ENCODE data around the gene ECHS1. TPM values are rescaled to one million over a fixed set of nuclear protein-coding genes. Genes with fewer than 3 reads are reported as not detected.

The ECHS1 gene
- total and polyA plus RNA-seq, 9 of the 15 experiments (the other 6 are each of a cell fraction or from before 2014, with no cell fraction given): 16.6 to 100 (median 68.1) TPM

DNA sequence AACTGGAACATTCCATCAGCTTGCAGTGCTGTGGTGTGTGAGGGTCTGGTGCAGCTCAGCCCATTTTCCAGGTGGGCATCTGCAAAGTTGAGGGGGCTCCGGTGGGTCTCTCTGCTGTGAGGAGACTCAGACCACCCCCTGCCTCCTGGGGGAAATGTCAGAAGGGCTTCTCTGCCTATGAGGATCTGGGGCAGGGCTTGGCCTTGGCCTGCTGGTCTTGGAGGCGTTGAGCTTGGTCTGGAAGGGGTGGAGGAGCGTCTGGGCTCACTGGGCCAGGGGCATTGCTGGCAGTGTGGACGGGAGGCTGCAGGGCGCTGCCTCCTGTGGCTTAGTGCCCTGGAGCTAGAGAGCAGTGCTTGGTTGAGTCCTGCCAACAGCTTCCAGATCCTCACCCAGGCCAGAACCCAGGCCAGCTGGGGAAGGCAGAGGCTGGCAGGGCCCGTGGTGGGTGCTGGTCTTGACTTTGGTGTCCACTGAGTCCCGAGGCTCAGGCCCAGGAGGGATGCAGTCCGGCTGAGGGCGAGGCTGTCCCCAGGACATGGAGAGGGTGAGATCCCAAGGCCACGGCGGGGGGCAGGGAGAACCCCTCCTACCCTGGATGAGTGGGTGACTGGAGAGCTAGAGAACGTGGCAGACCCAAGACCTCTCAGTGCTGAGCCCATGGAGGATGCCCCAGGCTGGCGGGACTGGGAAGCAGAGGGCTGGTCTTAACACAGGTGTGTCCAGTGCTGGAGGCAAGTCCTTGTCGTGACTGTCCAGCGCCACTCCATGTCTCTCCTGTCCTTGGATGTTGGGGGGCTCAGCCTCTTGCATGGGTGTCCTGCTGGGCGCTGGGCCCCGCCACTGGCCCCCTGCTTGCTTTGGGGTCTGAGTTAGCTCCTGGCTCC, 48.4 kb upstream of the ECHS1 start:
- POLR2A ChIA-PET: no interaction called here
- DNase-seq (ENCODE audit: extremely low read depth in 1 of 4, low spot score in 3 of 4) (no peak), ATAC-seq (no peak; the same call in 2 of the 3 replicates), FAIRE-seq (no peak)
- in situ Hi-C loops (cut with MboI): no loop called here
- Histone ChIP-seq H3K9me3 (replicated peaks; ENCODE audit: control insufficient read depth, insufficient read depth, low read depth, low read length) (no peaks in the 10 kb centered on the region), H3K4me2 (ENCODE audit: insufficient read depth, low read length) (no peak overlapping the region), H3K79me2 (ENCODE audit: control insufficient read depth, insufficient read depth, low read length) (no peaks in the 10 kb centered on the region), H3K36me3 (ENCODE audit: control insufficient read depth, insufficient read depth, low read length) (no peaks in the 10 kb centered on the region), H2AFZ (ENCODE audit: low read depth, low read length) (no peak overlapping the region), H3K27me3 (ENCODE audit: control insufficient read depth in 2 of 2, insufficient read depth in 2 of 2, low read length in 2 of 2) (no peaks in the 10 kb centered on the region), H3K9me1 (ENCODE audit: control insufficient read depth, insufficient read depth, low read length) (no peaks in the 10 kb centered on the region), H3K27ac (ENCODE audit: extremely low read depth, low read depth, low read length) (no peak overlapping the region), H3K4me1 (replicated peaks in 1 of 2; ENCODE audit: control insufficient read depth in 2 of 2, insufficient read depth in 2 of 2, low read length in 2 of 2) (no peaks in the 10 kb centered on the region), H3K4me3 (no peak overlapping the region), H4K20me1 (replicated peaks; ENCODE audit: control insufficient read depth, insufficient read depth, low read length) (no peaks in the 10 kb centered on the region), H3K9ac (ENCODE audit: insufficient read depth in 1 of 2, low read depth in 2 of 2, low read length in 2 of 2) (no peak overlapping the region)
- CTCF ChIA-PET (ENCODE audit: low intra/inter-chr PET ratio): no interaction called here
- no TSS peak for BruUV-seq (replicated peaks)
- WGBS (ENCODE audit: insufficient coverage, low coverage, missing lambda C conversion rate): 96% methylated on average over 4 of the region's 17 CpGs
- TF ChIP-seq, protein P1, sequence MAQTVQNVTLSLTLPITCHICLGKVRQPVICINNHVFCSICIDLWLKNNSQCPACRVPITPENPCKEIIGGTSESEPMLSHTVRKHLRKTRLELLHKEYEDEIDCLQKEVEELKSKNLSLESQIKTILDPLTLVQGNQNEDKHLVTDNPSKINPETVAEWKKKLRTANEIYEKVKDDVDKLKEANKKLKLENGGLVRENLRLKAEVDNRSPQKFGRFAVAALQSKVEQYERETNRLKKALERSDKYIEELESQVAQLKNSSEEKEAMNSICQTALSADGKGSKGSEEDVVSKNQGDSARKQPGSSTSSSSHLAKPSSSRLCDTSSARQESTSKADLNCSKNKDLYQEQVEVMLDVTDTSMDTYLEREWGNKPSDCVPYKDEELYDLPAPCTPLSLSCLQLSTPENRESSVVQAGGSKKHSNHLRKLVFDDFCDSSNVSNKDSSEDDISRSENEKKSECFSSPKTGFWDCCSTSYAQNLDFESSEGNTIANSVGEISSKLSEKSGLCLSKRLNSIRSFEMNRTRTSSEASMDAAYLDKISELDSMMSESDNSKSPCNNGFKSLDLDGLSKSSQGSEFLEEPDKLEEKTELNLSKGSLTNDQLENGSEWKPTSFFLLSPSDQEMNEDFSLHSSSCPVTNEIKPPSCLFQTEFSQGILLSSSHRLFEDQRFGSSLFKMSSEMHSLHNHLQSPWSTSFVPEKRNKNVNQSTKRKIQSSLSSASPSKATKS (CRISPR knock-in tag; IDR thresholded peaks at IDR 0.05): no peak
- no peak for TF ChIP-seq DIDO1 (tag; IDR thresholded peaks at IDR 0.05; ENCODE audit: low read depth)
- TF ChIP-seq CBX1 (IDR thresholded peaks at IDR 0.05; ENCODE audit: low read depth): no peak
- peak; percentile 42; the same call in 1 of the 2 replicates for TF ChIP-seq POLR2G (IDR thresholded peaks at IDR 0.05; ENCODE audit: low read depth, low read length)
- no peak for TF ChIP-seq PURB (CRISPR knock-in tag; IDR thresholded peaks at IDR 0.05; ENCODE audit: low read depth)
- 0 out of 2 replicates have a peak, but pooled peaks have one; percentile 14 for TF ChIP-seq RBFOX2 (IDR thresholded peaks at IDR 0.05; ENCODE audit: low read depth, low read length)
- TF ChIP-seq SMARCB1 (IDR thresholded peaks at IDR 0.05; ENCODE audit: insufficient read length, low read depth): no peak
- TF ChIP-seq, protein P2, sequence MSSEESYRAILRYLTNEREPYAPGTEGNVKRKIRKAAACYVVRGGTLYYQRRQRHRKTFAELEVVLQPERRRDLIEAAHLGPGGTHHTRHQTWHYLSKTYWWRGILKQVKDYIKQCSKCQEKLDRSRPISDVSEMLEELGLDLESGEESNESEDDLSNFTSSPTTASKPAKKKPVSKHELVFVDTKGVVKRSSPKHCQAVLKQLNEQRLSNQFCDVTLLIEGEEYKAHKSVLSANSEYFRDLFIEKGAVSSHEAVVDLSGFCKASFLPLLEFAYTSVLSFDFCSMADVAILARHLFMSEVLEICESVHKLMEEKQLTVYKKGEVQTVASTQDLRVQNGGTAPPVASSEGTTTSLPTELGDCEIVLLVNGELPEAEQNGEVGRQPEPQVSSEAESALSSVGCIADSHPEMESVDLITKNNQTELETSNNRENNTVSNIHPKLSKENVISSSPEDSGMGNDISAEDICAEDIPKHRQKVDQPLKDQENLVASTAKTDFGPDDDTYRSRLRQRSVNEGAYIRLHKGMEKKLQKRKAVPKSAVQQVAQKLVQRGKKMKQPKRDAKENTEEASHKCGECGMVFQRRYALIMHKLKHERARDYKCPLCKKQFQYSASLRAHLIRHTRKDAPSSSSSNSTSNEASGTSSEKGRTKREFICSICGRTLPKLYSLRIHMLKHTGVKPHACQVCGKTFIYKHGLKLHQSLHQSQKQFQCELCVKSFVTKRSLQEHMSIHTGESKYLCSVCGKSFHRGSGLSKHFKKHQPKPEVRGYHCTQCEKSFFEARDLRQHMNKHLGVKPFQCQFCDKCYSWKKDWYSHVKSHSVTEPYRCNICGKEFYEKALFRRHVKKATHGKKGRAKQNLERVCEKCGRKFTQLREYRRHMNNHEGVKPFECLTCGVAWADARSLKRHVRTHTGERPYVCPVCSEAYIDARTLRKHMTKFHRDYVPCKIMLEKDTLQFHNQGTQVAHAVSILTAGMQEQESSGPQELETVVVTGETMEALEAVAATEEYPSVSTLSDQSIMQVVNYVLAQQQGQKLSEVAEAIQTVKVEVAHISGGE (CRISPR knock-in tag; IDR thresholded peaks at IDR 0.05): no peak
- no peak for TF ChIP-seq RUNX1 (IDR thresholded peaks at IDR 0.05; ENCODE audit: low read depth)
- TF ChIP-seq BRCA1 (IDR thresholded peaks at IDR 0.05): no peak
- no peak for TF ChIP-seq BRCA1 (CRISPR knock-in tag; IDR thresholded peaks at IDR 0.05)
- TF ChIP-seq TEAD2 (tag; IDR thresholded peaks at IDR 0.05): no peak
- intact Hi-C loops (cut with micrococcal nuclease): no loop called here
